Measurements from ENCODE around the gene KCNQ5.

- no peak for TF ChIP-seq CTCF (IDR thresholded peaks at IDR 0.05)
- no peak for TF ChIP-seq POLR2AphosphoS5 (IDR thresholded peaks at IDR 0.05)
- TF ChIP-seq EP300 (IDR thresholded peaks at IDR 0.05; ENCODE audit: low read depth), result no peak
These were observed 291.9 kb downstream of the KCNQ5 start for GRCh38 chr6:72913797-72914196.

Measured in transverse colon (tissue), 4 donors.